ENCODE measurements around the gene TRAPPC12.

The TRAPPC12 gene

DNA sequence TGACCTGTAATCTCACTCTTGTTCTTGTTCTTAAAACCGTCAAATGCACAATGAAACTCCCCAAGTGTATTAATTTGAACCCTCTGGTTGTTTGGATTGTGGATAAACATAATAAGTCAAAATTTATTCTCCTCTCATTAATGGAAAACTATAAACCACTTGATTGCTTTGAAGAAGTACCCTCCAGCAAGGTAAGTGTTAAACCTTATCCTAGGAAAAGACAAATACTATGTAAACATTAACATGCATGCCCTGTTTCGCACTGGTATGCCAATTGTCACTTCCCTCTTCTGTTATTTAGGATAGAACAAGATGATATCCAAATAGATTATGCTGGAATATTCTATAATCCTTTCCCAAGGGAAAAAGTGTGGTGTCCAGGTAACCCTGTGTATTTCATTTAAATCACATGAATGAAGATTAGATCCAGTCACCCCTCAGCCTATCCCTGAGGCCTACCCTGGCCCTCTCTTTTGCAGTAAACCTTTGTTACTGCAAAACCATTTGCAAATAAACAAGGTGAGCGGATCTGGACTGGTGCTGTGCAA, 138.5 kb downstream of the TRAPPC12 start:
- DNase-seq: no peak

DNA sequence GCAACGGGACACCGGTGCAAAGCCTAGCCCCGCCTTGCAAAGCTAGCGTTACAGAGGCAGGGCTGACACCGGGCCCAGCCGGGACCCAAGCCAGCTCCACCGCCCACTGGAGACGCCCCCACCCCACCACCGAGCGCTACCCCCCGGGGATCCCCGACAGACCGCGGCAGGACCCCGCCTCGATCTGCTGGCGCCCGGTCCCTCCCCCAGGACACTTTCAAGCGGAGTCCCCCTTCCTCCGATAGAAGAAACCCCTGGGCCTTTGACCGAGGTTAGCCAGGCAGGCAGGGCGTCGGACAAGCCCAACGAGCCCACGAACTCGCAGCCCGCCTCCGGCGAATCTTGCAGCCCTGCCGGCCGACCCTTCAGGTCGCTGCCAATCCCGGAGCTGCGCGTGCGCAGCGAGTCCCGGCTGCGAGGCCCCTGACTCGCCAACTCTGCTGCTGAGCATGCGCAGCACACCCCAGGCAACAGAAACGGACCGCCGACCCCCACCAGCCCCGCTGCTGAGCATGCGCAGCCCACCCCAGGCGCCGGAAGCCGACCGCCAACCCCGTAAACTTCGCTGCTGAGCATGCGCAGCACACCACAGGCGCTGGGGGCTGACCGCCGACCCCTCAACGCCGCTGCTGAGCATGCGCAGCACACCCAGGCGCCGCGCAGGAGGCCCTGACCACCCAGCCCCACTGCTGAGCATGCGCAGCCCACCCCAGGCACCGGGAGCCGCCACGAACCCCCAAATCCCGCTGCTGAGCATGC, 139.2 kb downstream of the TRAPPC12 start:
- DNase-seq: peak; percentile 98 to 99

DNA sequence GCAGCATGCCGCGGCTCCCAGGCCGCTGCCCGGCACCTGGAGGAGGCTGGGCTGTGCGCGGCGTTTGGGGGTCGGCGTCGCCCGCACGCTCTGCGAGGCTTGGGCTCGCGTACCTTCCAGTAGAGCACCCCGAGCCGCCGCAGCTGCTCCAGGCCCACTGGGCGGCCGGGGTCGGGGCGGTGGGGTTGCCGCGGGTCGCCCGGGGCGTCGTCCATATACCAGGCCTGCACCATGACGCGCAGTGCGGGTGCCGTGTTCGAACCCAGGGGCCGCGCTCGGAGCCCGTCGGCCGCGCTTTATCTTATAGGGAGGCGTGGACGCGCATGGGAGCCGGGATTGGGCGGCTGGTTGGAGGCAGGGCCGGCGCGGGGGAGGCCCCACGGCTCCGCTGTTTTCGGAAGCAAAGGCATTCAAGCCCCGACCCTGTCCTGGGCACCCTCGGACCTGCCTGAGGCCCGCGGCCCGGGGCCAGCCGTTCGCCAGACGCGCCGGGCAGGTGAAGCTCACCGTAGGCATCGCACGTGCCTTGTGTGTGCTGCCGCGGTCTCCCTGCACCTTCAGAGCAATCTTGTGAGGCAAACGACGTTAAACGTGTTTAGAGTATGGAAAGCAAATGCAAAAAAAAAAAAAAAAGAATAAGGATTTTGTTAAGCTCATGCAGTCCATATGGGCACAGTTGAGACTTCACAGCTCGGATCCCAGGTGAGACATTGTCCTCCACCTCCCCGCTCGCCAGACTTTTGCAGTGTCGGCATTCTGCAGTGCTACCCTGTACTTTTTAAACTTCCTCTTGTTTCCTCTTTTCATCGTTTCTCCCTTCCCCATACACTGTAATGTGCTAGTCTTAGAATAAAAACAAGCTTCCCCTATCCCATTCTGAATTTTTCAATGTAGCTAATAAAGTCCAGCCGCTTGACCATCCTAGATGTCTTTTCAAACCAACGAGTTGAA, 140.0 kb downstream of the TRAPPC12 start, which contains the start of gene ADI1:
Gene ADI1 (minus strand): TSS at position 277 of the 951 bp plus-strand sequence. CDS start 44 bp downstream, at position 233.
- peak; percentile 79 to 82 for DNase-seq

DNA sequence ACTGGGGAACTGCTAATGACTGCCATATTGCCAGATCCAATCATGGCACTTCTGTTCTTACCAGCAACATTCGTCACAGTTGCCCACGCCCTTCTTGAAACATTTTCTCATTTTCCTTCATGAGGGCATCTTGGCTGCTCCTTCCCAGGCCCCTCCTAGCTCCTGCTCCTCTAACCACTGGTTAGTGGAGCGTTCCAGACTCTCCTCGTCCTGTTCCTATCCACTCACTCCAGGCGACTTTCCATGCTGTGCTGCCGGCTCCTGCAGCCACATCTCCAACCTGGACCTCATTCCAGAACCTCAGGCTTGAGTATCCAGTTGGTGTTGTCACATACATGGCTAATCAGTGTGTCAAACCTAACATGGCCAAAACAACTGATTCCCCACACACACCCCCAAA, 141.1 kb downstream of the TRAPPC12 start:
- DNase-seq: no peak

DNA sequence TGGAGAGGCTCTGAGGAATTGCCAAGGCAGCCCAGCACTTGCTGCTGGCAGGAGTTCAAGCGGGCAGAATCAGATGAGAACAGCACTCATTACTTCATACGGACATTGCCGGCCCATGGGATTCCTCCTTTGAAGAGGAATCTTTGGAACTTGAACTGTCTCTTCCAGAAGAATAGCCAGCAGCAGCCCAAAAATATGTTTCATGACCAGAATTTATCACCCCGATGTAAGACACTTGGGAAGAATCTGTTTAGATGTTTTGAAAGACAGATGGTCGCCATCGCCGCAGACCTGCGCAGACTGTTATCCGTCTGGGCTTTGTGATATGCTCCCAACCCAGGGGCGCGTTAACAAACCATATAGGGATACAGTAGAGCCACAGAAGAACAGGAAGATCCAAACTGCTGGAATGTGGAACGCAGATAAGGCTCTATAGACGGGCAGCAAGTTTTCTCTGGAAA, 143.5 kb downstream of the TRAPPC12 start:
- peak; percentile 41 to 62 for DNase-seq

DNA sequence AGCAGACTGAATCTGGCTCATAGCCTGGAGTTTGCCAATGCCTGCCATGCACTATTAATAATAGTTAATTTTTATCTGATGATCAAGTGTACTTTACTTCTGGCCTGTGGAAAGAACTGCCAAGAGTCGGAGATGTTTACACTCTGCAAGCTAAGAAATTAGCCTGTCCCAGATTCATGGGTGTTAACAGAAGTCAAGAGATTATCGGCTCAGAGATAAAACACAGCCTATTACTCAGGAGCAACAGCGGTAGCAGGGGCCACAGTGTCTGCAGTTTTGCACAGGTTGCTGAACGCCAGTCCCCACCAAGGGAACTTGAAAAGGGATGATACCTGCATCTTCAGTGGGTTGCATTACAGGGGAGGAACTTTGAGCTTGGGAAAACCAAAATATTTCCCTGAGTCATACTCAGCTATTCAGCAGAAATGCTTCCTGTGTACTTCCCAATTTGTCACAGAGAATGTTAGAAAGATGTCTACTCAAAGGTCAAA, 144.1 kb downstream of the TRAPPC12 start:
- DNase-seq: no peak

DNA sequence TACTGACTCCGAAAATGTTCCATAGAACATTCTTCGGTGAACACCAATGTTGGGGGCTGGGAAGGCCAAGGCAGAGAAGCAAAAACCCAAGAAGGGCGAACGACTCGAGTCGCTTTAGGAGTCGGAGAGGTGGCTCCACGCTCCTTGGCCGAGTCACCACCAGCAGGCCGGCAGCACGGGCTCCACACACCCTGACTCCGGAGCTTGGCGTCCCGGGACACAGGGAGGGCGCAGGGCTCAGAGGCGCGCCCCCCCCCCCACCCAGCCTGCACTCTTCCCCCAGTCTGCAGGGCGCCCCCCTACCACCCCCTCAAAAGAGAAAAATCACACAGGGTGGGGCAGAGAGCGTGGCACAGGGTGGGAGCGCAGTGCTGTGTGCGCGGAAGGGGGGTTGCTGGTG, 147.4 kb downstream of the TRAPPC12 start:
- no peak for DNase-seq

DNA sequence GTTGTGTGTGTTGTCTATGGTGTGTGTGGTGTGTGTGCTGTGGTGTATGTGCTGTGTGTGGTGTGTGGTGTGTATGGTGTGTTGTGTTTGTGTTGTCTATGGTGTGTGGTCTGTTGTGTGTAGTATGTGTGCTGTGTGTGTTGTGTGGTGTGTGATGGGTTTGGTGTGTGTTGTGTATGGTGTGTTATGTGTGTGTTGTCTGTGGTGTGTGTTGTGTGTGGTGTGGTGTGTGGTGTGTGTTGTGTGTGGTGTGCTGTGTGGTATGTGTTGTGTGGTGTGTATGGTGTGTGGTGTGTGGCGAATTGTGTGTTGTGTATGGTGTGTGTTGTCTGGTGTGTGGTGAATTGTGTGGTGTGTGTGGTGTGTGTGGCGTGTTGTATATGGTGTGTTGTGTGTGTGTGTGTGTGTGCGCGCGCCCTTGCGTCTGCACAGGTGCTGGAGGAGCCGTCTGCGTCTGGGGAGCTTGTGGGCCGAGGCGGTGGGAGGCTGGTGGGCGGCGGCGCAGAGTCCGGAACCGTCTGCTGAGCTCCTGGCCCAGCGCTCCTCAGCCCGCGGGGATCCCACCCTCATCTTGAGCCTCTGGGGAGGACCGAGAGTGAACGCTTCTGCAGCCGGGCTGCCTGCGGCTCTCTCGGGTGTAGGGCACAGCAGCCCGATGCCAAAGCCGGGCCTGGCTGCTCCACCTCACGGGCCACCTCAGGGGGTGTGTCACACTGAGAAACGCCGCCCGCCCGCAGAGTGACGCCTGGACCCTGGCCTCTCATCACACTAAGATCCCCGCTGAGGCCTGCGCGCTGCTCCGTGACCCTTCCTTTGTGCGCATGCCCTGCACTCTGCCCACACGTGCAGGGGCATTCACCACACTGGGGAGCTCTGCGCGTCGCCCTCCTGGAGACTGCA, 148.6 kb downstream of the TRAPPC12 start:
- DNase-seq: no peak

Data from NCI-H446 (cell line).